HEK293 (cell line): ENCODE data around the gene TXNIP.
A peak's percentile ranks its signal among the peaks of the same experiment; 100 is the strongest.

ENCODE experiments used
- ATF2 ChIP-seq: fragments of 450-650 bp; formaldehyde crosslinking; IDR thresholded peaks from 2 replicates; pipeline ENCODE4 v1.5.1; 2016; ENCODE audit warnings: missing biosample characterization, missing genetic modification characterization, low read depth
- INSM2 ChIP-seq: fragments of 450-650 bp; formaldehyde crosslinking; IDR thresholded peaks from 2 replicates; pipeline ENCODE4 v1.5.1; 2016; ENCODE audit warnings: missing biosample characterization, missing genetic modification characterization
- KLF16 ChIP-seq: fragments of 450-650 bp; formaldehyde crosslinking; IDR thresholded peaks from 2 replicates; pipeline ENCODE4 v1.5.1; 2017; ENCODE audit warnings: missing biosample characterization, missing genetic modification characterization
- KLF7 ChIP-seq: fragments of 450-650 bp; formaldehyde crosslinking; IDR thresholded peaks from 2 replicates; pipeline ENCODE4 v1.5.1; 2016; ENCODE audit warnings: missing biosample characterization, missing genetic modification characterization, borderline replicate concordance
- KLF9 ChIP-seq: fragments of 450-650 bp; formaldehyde crosslinking; IDR thresholded peaks from 2 replicates; pipeline ENCODE4 v1.5.1; 2016; ENCODE audit warnings: missing biosample characterization, missing genetic modification characterization, low read depth
- PBX3 ChIP-seq: sonication (generic); formaldehyde crosslinking; IDR thresholded peaks from 2 replicates; pipeline ENCODE4 v1.8.1; 2022; ENCODE audit warnings: mild to moderate bottlenecking, moderate library complexity, missing genetic modification reagents
- SETDB1 ChIP-seq: IDR thresholded peaks from one replicate; pipeline ENCODE4 v1.6.1; 2017; ENCODE audit warnings: mild to moderate bottlenecking, low read length, moderate library complexity, mixed read lengths; ENCODE audit not compliant: insufficient read length
- TSHZ1 ChIP-seq: fragments of 450-650 bp; formaldehyde crosslinking; IDR thresholded peaks from 2 replicates; pipeline ENCODE4 v1.5.1; 2016; ENCODE audit warnings: missing biosample characterization, missing genetic modification characterization, borderline replicate concordance
- ZBTB48 ChIP-seq: fragments of 450-650 bp; formaldehyde crosslinking; IDR thresholded peaks from 2 replicates; pipeline ENCODE4 v1.5.1; 2016; ENCODE audit warnings: missing biosample characterization, missing genetic modification characterization
- ZNF10 ChIP-seq: fragments of 450-650 bp; formaldehyde crosslinking; IDR thresholded peaks from 2 replicates; pipeline ENCODE4 v1.5.1; 2017; ENCODE audit warnings: missing biosample characterization, missing genetic modification characterization
- ZNF114 ChIP-seq: fragments of 450-650 bp; formaldehyde crosslinking; IDR thresholded peaks from 2 replicates; pipeline ENCODE4 v1.5.0; 2017; ENCODE audit warnings: missing biosample characterization, missing genetic modification characterization
- ZNF146 ChIP-seq: fragments of 450-650 bp; formaldehyde crosslinking; IDR thresholded peaks from 2 replicates; pipeline ENCODE4 v1.5.1; 2016; ENCODE audit warnings: missing biosample characterization, missing genetic modification characterization
- ZNF148 ChIP-seq: fragments of 450-650 bp; formaldehyde crosslinking; IDR thresholded peaks from 2 replicates; pipeline ENCODE4 v1.5.0; 2017; ENCODE audit warnings: missing biosample characterization, missing genetic modification characterization, borderline replicate concordance
- ZNF169 ChIP-seq: fragments of 450-650 bp; formaldehyde crosslinking; IDR thresholded peaks from 2 replicates; pipeline ENCODE4 v1.5.1; 2016; ENCODE audit warnings: missing biosample characterization, missing genetic modification characterization
- ZNF174 ChIP-seq: fragments of 450-650 bp; formaldehyde crosslinking; IDR thresholded peaks from 2 replicates; pipeline ENCODE4 v1.5.0; 2017; ENCODE audit warnings: missing biosample characterization, mild to moderate bottlenecking, missing genetic modification characterization
- ZNF2 ChIP-seq: fragments of 450-650 bp; formaldehyde crosslinking; IDR thresholded peaks from 2 replicates; pipeline ENCODE4 v1.5.1; 2016; ENCODE audit warnings: missing biosample characterization, missing genetic modification characterization
- ZNF248 ChIP-seq: fragments of 450-650 bp; formaldehyde crosslinking; IDR thresholded peaks from 2 replicates; pipeline ENCODE4 v1.5.1; 2017; ENCODE audit warnings: missing biosample characterization, missing genetic modification characterization
- ZNF302 ChIP-seq: fragments of 450-650 bp; formaldehyde crosslinking; IDR thresholded peaks from 2 replicates; pipeline ENCODE4 v1.5.1; 2016; ENCODE audit warnings: missing biosample characterization, missing genetic modification characterization, low read depth
- ZNF558 ChIP-seq: fragments of 450-650 bp; formaldehyde crosslinking; IDR thresholded peaks from 2 replicates; pipeline ENCODE4 v1.5.1; 2016; ENCODE audit warnings: missing biosample characterization, missing genetic modification characterization
- ZNF639 ChIP-seq: fragments of 450-650 bp; formaldehyde crosslinking; IDR thresholded peaks from 2 replicates; pipeline ENCODE4 v1.5.1; 2016; ENCODE audit warnings: missing biosample characterization, missing genetic modification characterization
- ZNF768 ChIP-seq: fragments of 450-650 bp; formaldehyde crosslinking; IDR thresholded peaks from 2 replicates; pipeline ENCODE4 v1.5.1; 2018; ENCODE audit warnings: missing biosample characterization, mild to moderate bottlenecking, missing genetic modification characterization
- ZNF777 ChIP-seq: fragments of 450-650 bp; formaldehyde crosslinking; IDR thresholded peaks from 2 replicates; pipeline ENCODE4 v1.5.1; 2017; ENCODE audit warnings: missing biosample characterization, missing genetic modification characterization, borderline replicate concordance
- ZNF843 ChIP-seq: fragments of 450-650 bp; formaldehyde crosslinking; IDR thresholded peaks from 2 replicates; pipeline ENCODE4 v1.5.1; 2016; ENCODE audit warnings: missing biosample characterization, missing genetic modification characterization
- TF ChIP-seq, protein P1 (sequence below): fragments of 450-650 bp; formaldehyde crosslinking; IDR thresholded peaks from 2 replicates; pipeline ENCODE4 v1.5.1; 2016; ENCODE audit warnings: missing biosample characterization, missing genetic modification characterization
- TF ChIP-seq, protein P2 (sequence below): fragments of 450-650 bp; formaldehyde crosslinking; IDR thresholded peaks from 2 replicates; pipeline ENCODE4 v1.5.1; 2016; ENCODE audit warnings: missing biosample characterization, missing genetic modification characterization

TXNIP gene

GRCh38 chr1:146036965-146037646 is 40.7 kb upstream of the TXNIP start (continued):
- TF ChIP-seq ZNF114 (tag by site-specific recombination) (no peak), ZNF768 (tag by site-specific recombination) (no peak), ZNF169 (tag by site-specific recombination) (no peak), KLF16 (tag by site-specific recombination) (peak; percentile 66; the same call in 1 of the 2 replicates), SETDB1 (no peak), ZNF639 (tag by site-specific recombination) (peak; percentile 76), ZNF2 (tag by site-specific recombination) (peak; percentile 75), ZNF558 (tag by site-specific recombination) (0 out of 2 replicates have a peak, but pooled peaks have one; percentile 39), ZNF146 (tag by site-specific recombination) (no peak), ZNF248 (tag by site-specific recombination) (no peak), ZNF843 (tag by site-specific recombination) (0 out of 2 replicates have a peak, but pooled peaks have one; percentile 45), INSM2 (tag by site-specific recombination) (peak; percentile 54; the same call in 1 of the 2 replicates), ZNF148 (tag by site-specific recombination) (peak; percentile 68; the same call in 1 of the 2 replicates), TSHZ1 (tag by site-specific recombination) (no peak), KLF7 (no peak), ZNF174 (tag by site-specific recombination) (no peak), ZBTB48 (tag by site-specific recombination) (peak; percentile 95), ATF2 (tag by site-specific recombination) (no peak), KLF9 (tag by site-specific recombination) (no peak), ZNF10 (tag by site-specific recombination) (no peak), ZNF302 (tag by site-specific recombination) (no peak), ZNF777 (tag by site-specific recombination) (no peak), PBX3 (CRISPR knock-in tag) (no peak)
- TF ChIP-seq, protein P1, sequence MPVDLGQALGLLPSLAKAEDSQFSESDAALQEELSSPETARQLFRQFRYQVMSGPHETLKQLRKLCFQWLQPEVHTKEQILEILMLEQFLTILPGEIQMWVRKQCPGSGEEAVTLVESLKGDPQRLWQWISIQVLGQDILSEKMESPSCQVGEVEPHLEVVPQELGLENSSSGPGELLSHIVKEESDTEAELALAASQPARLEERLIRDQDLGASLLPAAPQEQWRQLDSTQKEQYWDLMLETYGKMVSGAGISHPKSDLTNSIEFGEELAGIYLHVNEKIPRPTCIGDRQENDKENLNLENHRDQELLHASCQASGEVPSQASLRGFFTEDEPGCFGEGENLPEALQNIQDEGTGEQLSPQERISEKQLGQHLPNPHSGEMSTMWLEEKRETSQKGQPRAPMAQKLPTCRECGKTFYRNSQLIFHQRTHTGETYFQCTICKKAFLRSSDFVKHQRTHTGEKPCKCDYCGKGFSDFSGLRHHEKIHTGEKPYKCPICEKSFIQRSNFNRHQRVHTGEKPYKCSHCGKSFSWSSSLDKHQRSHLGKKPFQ (tag by site-specific recombination): no peak
- TF ChIP-seq, protein P2, sequence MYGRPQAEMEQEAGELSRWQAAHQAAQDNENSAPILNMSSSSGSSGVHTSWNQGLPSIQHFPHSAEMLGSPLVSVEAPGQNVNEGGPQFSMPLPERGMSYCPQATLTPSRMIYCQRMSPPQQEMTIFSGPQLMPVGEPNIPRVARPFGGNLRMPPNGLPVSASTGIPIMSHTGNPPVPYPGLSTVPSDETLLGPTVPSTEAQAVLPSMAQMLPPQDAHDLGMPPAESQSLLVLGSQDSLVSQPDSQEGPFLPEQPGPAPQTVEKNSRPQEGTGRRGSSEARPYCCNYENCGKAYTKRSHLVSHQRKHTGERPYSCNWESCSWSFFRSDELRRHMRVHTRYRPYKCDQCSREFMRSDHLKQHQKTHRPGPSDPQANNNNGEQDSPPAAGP: peak; percentile 80; the same call in 1 of the 2 replicates
